Posterior vena cava (tissue), 2 donors: ENCODE data around the gene GNB1. TPM values are rescaled to one million over a fixed set of nuclear protein-coding genes. Genes with fewer than 3 reads are reported as not detected.

ENCODE experiments used
- DNase-seq: peaks from one replicate; pipeline ENCODE4 v3.0.0-alpha.2; 2020; ENCODE audit warnings: low spot score
- intact Hi-C, 2 donors: fragments of 100-400 bp; cut with DNase I; formaldehyde crosslinking; loops; one replicate each; pipeline versions ENCODE4 v1.14.1 to v1.14.2; 2022 to 2023
- total RNA-seq, 2 donors: library from RNA; stranded (reverse); fragmentation: NEBNext Ultra II Directional; extraction: Animal tissue kit (Norgen Biotek cat#: 25700); gene quantifications; one replicate each; pipeline ENCODE4 v1.2.1, GENCODE V29; 2021
- donor health status: DM: yes; HTN: yes; CAD: no.
- donor health status: DM: yes; HTN: yes; CAD: no.

Gene GNB1
- total RNA-seq, 2 donors from 2014 or later, result 318 to 379 TPM

DNA sequence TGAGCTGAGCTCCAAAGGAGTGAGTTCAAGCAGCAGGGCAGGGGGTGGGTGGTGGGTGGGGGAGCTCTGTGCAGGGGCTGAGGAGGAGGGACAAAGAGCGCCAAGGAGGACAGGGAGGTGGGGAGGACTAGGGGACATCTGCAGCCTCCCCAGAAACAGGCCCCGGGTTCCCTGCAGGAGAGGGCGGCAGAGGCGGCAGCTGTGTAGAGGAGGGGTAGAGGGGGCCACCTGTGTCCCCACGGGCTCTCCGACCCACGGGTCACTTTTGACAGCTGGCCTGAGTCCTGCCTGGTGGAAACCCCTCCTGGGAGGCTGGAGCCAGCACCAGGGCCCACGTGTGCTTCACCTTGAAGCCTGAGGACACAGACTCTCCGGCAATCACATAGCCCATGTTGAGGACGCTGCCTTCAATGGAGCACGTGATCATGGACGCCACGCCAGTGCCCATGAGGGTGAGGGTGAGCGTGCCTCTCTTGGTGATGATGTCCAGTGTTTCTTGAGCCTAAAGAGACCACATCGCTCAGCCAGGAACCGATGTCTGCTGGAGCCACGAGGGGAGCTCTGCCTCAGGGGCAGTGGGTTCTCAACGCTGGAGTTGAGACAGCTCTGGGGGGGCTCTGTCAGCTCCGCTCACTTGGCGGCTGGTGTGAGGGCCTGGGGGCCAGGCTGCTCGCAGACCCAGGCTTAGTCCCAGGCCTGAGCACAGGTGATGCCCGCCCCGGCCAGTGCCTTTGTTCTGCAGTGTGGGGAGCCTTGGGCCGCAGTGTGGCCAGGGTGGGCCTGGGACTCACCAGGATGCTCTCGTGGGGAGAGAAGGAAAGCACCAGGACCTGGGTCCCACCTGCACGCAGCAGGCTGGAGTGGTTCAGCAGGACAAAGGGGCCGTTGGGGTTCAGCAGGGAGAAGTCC is 34.8 kb upstream of the GNB1 start:
- intact Hi-C loops, result no loop called here
- DNase-seq, result no peak

DNA sequence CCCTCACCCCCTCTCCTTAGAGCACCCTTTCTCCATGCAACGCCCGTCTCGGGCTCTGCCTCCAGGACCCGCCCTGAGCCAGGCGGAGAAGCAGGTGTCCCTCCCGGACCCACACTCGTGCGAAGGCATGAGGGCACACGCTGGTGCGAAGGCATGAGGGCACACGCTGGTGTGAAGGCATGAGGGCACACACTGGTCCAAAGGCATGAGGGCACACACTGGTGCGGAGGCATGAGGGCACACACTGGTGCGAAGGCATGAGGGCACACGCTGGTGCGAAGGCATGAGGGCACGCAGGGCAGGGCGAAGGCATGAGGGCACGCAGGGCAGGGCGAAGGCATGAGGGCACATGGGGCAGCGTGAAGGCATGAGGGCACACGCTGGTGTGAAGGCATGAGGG is 34.0 kb upstream of the GNB1 start:
- intact Hi-C loops, result no loop called here
- DNase-seq, result no peak

DNA sequence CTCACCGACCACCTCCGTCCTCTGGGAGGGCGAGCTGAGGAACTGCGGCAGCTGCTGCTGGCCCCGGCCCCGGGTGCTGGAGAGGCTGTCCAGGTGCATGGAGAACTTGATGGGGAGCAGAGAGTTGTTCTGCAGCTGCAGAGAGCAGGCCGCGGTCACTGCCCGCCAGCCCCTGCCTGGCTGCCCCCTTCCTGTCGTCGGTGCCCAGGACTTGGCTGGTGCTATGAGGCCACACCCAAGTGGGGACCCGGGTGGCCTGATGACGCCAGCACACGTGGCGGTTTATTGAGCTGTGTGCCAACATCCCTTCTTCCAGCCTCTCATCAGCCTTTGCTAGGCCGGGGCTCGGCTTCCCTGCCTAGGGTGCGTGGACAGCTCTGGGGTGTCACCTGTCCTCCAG is 33.5 kb upstream of the GNB1 start:
- intact Hi-C loops, result no loop called here
- no peak for DNase-seq

DNA sequence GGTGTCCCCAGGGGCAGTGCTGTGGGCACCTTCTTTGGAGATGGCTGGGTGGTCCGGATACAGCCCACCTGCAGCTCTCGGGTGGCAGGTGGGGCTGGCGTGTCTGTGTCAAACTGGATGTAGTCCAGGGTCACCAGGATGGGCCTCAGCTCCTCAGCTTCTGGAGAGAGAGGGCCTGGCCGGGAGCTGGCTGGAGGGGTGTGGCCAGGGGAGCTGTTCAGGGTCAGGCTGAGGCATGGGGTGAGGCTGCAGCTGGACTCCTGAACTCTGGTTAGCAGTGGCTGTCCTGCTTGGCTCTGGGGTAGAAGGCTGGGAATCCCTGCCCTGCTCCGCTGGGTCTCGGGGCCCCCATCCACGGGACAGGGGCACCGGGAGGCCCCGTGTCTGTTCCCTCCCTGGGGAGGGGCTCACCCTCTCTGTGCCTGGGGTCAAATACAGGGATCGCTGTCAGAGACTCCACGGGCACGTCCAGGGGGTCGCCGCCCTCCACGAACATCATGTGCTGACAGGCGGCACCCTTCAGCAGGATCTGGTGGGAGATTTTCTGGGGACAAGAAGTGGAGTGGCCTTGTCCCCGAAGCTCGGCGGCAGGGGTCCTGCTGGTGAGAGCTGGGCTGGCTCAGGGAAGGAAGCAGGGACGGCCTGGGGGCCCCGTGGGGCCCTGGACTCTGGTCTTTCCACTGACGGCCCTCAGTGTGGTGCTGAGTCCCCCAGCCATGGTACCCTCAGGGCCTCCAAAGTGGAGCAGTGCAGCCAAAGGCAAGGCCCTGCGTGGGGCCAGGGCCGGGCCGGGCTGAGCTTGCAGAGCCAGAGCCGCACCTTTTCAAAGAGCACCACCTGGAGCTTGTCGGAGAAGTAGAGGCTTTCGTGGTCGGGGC is 32.3 kb upstream of the GNB1 start:
- intact Hi-C loops, result no loop called here
- DNase-seq, result no peak

DNA sequence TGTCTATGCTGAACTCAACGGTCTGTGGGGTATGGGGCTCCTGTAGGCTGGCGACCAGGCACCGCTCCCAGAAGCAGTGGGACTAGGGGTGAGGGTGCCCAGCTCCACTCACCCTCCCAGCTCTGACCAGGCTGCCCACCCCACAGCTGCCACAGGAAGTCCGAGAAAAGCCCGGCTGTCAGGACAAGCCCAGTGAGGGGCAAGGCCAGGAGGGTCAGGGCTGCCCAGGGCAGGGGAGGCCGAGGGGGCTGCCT is 31.7 kb upstream of the GNB1 start:
- intact Hi-C loops, result no loop called here
- no peak for DNase-seq

DNA sequence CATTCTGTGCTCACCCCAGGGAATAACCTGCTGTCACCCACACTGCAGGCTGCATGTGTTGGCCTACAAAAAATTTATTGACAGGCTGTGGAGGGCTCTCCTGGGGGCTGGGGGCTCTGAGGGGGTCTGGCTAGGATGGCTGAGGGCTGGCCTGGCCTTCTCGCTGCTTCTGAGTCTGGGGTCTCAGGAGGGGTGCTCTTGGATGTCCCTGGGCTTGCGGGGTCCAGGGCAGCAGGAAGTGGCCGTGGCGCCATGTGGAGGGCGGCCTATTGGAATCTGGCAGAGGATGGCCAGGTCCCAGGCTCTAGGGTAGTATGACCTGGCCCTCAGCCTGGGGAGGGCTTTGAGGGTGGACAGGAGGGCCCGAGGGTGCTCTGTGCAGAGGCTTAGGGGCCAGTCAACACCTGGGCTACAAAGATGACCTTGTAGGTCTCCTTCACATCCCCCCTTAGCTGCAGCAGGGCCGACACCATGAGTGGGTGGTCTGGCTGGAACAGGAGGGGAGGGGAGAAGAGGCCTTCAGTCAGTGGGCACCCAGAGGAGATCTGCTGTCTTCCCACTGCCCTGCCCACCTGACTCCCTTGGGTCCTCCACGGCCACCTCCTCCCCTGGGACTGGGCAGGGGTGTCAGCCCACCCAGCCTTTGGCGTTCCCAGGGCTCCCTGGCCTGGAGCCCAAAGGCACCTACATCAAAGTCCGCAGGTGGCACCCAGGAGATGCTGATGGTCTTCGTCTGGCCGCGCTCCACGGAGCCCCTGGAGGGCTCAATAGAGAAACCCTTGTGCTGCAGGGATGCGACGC is 31.2 kb upstream of the GNB1 start:
- intact Hi-C loops, result no loop called here
- DNase-seq, result peak; percentile 70

DNA sequence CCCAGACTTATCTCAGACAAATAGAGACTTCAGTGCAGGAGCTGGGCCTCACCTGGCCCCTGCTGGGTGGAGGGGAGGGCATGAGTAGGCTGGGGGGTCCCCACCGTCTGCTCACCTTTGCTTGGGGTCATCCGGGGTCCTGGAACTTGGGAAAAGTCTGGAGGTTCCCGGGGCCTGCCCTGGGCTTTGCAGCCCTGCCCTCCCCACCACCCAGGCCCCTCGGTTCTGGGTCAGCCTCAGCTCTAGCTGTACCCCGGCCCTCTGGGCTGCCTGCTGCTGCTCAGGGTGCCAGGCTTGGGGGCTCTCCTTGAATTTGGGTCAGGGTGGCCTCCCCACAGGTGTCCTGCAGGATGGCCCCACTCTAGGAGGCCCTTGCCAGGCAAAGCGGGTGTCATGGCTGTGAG is 30.6 kb upstream of the GNB1 start:
- no peak for DNase-seq
- intact Hi-C loops, result no loop called here

DNA sequence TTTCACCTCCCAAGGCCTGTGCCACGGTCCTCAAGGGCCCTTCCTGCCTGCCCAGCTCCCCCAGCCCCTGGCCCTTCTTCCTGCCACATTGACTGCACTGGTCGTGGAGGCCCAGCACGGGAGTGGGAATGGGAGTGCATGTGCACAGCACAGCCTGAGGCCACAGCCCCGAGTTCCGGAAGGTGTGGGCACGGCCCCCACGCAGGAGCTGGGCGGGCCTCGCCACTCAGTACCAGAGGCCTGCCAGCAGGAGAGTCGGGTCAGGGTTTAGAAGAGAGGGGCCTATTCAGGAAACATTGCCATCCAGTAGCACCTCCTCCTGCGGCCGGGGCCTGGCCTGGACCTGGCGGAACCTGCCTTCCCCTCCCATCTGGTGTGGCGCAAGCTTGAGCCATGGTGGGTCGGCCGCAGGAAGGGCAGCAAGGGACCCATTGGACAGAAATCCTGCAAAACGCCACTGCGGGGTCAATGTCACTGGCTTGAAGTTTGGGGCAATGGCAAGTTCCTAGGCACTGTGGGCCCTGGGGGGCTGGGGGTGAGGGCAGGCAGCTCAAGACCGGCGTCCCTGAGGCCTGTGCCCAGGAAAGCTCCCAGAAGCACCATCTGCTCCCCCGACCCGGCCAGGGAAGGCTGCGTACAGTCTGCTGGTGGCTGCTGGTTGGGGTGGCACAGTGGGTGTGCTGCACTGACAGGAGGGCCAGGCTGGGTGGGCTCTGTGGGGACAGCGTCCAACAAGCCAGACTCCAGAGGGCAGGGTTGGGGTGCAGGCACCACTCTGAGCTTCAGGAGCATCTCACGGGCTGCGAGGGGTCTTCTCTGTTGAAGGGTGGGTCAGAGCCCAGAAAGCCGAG is 29.9 kb upstream of the GNB1 start:
- intact Hi-C loops, result no loop called here
- peak; percentile 79 for DNase-seq

DNA sequence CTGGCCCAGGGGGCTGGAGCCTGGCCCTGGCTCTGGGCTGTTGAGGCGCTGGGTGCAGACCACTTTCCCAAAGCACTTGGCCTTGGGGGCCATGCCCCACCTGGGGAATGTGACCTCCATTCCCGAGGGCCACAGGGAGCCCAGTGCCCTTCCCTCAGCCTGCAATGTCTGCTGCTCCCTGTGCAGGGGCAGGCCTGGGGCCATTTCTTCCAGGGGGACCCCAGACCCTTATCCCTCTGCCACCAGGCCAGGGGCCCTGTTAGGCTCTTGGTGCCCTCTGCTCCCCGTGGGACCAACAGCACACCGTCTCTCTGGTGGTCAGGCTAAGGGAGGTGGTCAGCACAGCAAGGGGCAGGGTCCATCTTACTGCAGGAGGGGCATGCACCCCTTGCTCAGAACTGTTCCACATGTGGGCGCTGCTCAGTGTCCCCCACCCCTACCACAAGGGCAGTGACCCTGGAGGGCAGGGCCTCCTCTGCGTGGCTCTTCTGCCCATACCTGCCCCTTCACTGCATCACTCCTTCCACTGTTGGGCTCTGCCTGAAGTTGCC is 29.2 kb upstream of the GNB1 start:
- intact Hi-C loops, result no loop called here
- DNase-seq, result peak; percentile 67

DNA sequence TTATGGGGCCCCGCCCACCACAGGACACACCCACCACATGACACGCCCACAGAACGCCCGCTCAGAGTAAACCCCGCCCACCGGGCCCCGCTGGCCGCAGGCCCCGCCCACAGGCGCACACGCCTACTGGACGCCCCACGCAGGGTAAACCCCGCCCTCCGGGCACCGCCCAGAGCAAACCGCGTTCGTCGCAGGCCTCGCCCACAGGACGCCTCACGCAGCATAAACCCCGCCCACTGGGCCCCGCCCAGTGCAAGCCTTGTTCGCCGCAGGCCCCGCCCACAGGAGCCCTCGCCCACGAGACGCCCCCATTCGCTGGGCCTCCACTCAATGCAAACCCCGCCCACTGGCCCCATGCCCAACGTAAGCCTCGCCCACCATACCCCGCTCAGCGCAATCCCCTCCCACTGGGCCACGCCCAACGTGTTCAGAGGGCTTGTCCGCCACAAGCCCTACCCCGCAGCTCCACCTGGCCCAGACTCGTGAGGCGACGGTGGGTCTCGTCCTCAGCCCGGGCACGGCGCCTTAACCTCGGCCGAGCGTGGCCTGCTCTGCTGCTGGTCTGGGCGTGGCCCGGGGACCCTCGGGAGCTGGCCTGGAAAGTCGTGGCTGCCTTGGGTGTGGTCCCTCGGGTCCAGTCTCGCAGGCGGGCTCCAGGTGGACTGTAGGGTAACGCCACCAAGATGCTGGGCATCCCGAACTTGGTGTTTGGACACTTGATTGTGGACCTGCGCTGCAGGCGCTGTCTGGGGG is 28.6 kb upstream of the GNB1 start:
- DNase-seq, result peak; percentile 100
- intact Hi-C loops, result no loop called here

DNA sequence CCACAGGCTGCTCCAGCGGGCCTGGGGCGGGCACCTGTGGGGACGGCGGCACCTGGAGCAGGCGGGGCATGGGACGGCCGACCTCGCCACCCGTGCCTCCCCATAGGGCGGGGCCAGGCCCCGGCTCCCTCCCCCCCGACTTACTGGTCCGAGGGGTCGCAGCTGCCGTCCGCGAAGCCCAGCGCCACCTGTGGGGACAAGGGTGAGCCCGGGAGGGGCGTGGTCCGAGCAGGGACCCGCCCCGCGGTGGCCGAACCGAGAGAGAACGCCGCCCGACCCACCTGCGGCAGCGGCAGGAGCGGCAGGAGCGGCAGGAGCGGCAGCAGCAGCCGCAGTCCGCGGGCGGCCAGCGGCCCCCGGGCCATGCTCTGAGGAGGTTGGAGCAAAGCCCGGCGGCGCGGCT is 28.0 kb upstream of the GNB1 start, which contains the start of gene TMEM52:
Gene TMEM52 (minus strand): TSS at position 379 of the 403 bp plus-strand sequence. CDS start 14 bp downstream, at position 365.
- intact Hi-C loops, result no loop called here
- DNase-seq, result no peak

DNA sequence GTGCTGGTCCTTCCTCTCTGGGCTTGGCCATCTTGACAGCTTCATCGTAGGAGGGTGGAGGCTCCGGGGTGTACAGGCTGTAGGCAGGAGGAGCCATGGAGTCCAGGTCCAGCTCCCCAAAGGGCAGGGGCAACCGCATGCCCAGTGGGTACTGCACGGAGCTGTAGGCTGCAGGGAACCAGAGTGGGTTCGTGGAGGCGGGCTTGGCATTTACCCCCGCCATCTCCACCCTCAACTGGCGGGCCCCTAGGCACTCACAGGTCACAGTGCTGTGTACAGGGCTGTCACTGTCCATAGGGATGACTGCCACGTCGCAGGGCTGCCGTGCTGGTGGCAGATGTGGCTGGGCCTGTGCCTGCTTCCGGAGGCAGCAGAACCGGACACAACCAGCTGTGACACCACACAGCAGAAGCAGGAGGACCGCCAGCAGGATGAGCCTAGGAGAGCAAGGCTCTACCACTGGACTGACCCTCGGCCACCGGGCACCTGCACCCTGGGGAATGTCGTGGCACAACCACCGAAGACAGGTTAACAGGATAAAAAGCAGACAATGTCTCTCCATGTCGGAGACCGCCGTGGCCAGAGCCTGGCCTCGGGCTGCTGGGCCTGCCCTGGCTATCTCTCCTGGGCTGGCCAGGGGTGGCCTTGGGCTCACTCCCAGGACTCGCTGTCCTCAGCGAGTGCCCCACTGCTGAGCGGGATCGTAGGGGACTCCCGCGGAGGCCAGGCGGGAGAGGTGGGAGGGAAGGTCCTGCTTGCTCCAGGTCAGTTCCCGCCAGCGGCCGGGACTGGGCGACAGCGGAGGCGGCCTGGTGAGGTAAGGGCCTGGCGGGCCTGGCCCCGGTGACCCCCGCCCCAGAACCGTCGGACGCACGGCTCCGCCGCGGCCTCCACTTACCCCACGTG is 27.4 kb upstream of the GNB1 start:
- DNase-seq, result peak; percentile 76
- intact Hi-C loops, result no loop called here

DNA sequence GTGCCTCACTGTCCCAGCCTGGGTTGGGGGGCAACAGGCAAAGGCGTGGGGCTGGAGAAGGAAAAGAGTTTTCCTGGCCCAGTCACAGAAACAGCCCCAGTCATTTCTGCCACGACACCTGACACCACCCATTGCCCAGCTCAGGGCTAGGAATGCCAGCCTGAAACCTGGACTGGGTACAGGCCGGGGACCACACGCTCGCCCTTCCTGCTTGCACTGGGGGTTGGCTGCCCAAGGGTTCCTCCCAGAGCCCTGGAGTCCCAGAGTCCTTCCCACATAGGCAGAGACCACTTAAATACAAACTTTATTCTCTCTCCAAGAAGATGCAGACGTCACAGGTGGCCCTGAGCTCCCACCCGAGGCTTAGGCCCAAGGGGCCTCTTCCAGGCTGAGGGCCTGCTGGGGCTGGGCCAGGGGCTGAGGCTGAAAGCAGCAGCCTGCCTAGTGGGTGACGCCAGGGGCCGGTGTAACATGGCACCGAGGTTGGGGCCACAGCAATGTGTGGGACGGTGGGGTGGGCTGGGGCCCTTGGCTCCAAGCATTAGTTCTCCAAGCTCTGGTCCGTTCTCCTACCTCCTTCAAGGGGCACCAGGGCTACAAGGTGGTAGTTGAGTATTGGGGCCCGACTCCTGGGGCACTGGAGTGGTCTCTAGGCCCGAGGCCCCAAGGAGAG is 26.6 kb upstream of the GNB1 start:
- peak; percentile 78 for DNase-seq
- intact Hi-C loops, result no loop called here

DNA sequence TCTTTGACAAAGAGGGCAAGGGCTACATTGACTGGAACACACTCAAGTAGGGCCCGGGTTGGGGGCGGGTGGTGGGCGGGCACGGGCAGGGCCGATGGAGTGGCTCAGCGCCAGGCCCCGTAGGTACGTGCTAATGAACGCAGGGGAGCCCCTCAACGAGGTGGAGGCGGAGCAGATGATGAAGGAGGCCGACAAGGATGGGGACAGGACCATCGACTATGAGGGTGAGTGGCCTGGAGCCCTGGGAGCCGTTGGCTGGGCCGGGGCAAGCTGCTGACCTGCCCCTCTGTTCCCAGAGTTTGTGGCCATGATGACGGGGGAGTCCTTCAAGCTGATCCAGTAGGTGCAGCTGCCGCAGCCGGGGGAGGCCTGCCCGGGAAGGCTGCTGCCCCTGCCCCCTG is 26.0 kb upstream of the GNB1 start:
- DNase-seq, result peak; percentile 70
- intact Hi-C loops, result no loop called here

DNA sequence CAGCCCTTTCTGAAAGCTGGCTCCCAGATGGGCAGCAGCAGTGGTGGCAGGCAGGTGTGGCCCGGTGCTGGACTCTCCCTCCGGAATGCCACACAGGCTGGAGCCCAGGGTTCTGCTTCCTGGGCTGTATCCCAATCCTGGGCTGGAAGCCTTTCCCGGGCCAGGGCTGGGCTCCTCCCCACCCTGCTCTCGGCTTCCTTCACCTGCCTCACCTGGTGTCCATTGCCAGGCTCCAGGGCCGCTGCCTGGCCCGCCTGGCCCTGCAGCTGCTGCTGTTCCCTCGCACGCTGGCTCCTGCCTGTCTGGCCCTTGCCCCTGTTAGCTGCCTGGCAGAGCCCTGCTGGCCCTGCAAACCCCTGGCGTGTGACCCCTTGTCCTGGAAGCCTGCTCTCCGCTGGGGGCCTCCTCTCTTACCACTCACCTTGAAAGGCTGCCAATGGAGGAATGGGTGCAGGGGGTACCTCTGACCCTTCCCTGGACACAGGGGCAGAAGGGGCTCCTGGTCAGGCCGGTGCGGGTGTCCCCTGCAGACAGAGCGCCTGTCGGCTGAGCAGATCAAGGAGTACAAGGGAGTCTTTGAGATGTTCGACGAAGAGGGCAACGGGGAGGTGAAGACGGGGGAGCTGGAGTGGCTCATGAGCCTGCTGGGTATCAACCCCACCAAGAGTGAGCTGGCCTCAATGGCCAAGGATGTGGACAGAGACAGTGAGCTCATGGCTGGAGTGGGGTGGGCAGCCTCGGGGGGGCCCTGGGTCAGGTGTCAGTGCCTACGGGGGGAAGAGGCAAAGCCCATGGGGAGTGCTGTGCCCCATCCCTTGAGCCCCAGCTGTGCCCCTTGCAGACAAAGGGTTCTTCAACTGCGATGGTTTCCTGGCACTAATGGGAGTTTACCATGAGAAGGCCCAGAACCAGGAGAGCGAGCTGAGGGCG is 25.3 kb upstream of the GNB1 start:
- no peak for DNase-seq
- intact Hi-C loops, result no loop called here
